Activated CD4-positive, alpha-beta T cell treated with anti-CD3 and anti-CD28 coated beads for 24 hours (primary cell): ENCODE results near the gene CHIC2.

Experiments
- DNase-seq, 2 donors: peaks; one replicate each; pipeline ENCODE4 v3.0.0-alpha.2; 2020; ENCODE audit warnings: low read depth in 2 of 2

CHIC2 gene

GRCh38 chr4:54006755-54007154 lies 57.6 kb downstream of the CHIC2 start:
- DNase-seq: no peak

DNA sequence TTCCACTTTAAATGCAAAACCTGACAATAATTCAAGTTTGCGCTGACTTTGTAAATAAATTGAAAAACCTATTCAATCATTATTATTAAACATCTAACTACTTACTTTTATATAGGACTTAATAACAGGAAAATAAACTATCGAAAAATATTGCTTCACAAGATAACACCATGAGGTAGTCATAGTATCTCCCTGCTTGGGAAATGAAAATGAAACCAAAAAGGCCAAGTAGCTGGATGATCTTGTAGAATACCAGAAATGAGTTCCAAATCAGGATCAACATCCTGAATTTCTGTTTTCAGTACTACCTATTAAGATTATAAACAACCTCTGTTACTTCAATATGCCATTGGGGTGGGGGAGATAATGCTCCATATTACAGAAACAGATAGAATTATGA lies 58.9 kb downstream of the CHIC2 start:
- DNase-seq: no peak

DNA sequence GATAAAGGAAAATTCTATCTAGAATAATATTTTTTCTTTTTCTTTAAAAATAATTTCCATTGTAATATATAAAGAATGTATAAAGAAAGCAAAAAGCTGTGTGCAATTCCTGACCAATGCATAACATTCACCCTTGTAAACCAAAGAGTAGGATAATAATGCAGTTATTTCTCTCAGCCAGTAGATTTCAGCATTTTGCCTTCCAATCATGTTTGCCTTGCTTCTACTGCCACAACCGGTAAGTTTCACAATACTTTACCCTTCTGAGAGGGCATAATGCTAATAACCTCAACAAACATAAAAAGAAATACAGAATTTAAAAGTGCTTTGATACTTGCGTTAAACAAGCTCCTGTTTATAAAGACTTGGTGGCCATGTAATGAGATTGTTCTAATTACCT lies 59.9 kb downstream of the CHIC2 start:
- DNase-seq: no peak

GRCh38 chr4:54001668-54002365 lies 62.6 kb downstream of the CHIC2 start:
- DNase-seq: no peak

DNA sequence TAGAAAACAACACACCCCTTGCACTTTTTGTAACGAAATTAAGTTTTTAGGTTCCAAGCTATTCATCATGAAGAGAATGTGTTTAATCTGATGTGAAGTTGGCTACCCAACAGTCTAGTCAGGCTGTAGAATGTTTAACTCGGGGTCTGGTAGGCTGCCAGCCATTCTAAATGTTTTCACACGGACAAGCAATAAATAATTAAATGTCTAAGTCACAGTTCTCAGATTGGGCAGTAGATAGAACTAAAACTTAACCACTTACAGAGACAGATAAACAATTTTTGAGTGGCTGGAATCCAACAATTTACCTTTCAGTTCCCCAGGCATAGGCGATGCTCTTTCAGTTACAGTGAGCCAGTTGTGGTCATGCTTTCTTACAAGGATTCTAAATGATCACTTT lies 66.5 kb downstream of the CHIC2 start:
- DNase-seq: no peak

DNA sequence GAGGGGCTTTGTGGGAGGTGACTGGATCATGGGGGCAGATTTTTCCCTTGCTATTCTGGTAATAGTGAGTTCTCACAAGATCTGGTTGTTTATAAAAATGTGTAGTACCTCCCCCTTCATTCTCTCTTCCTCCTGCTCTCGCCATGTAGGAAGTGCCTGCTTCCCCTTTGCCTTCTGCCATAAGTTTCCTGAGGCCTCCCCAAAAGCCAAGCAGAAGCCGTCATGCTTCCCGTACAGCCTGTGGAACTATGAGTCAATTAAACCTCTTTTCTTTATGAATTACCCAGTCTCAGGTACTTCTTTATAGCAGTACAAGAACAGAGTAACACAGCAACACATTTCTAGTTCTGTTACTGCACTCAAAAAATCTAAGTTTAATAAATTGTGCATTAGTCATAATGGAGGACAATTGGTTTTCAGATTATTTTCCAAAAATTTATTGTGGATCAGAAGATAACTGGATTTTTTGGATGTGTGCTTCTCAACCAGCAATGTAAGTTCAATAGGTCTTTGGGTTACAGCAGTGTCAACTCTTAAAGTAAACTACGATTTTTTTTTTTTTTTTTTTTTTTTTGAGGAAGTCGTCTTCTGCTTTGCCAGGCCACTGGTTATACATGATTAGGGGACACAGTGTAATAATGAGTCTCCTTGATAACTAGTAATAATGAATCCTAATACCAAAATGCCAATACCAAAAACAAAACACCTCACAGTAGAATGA lies 69.9 kb downstream of the CHIC2 start:
- DNase-seq: no peak

DNA sequence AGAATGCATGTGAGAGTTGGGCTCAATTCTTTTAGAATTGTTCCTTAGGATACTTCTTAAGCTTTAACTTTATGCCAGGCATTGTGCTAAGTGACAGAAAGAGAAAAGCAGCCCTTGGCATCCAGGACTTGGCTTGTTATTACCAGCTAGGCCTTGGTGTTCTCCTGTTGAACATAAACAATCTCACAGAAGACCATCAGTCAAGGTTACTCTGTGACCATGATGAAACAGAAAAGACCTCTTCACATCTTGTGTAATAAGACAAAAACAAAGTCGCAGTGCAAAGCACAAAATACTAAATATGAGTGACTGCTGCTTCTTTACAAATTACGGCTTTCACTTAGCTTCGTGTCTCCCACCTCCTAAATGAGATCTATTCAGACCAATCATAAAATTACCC lies 71.6 kb downstream of the CHIC2 start:
- DNase-seq: no peak

DNA sequence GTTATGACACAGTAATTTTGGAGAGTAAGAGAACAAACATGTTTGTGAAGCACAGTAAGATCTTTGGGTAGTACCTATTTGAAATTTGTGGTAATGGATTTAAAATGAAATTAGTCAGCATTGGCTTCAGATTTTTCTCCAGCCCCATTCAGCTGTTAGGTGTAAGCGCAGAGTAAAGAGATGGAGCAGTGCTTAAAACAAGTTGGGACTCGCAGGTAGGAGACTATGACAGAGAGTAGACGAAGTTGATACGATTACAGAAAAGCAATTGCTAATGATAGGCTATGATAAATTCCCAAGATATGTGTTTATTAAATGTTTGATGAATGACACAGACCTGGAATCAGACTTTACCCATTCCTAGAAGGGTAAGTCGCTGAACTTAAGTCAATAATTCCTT lies 72.6 kb downstream of the CHIC2 start:
- no peak for DNase-seq

GRCh38 chr4:53990641-53991040 lies 73.8 kb downstream of the CHIC2 start:
- no peak for DNase-seq

DNA sequence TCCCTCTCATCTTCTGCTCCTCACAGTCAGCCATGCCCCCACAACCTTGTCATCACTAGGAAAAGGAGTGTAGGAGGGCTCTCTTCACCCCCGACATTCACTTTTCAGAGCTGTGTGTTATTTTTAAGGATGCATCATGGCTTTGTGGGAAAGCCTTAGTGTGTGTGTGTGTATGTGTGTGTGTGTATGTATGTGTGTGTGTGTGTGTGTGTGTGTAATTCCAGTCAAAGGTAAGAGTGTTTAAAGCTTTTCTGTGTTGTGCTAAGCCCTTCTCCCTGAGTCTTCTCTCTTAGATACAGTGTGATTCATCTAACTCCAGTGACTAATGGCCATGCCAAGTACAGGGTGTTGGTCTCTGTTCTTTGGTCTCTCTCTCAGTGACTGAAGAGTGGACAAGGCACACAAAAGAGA lies 76.6 kb downstream of the CHIC2 start:
- no peak for DNase-seq

DNA sequence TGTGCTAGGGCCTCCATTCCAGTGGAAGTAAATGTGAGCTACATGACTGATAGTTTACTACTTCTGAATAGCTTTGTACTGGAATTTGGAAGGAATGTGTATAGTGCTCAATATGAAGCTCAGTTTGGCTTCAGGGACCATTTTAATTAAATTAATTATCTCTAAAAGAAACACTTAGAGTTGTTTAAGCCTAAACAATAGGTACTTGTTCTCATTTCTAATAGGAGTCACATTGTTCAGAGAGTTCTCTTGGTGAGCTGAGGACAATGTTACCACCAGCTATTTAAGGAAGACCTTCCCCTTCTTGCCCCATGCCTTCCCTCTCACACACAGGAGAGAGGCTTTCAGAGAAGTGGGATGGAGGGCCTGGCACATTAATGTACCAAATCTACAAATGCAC lies 78.3 kb downstream of the CHIC2 start:
- no peak for DNase-seq

DNA sequence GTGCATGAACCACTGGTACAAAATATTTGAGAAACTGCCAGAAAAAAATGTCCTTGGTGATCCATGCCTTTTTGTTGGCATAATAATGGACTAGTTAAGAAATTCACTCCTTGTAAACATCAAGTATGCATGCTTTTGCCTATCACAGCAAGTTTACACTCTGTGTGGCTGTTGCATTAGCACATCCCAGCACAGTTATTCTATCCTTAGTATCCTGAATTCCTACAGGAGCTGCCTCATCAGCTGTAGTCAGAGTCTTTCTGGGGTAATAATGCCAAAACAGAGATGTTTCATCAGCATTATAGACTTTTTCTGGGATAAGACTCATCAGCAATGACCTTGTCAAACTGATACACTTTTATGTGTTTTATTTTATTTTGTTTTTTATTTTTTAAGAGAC lies 82.8 kb downstream of the CHIC2 start:
- no peak for DNase-seq

DNA sequence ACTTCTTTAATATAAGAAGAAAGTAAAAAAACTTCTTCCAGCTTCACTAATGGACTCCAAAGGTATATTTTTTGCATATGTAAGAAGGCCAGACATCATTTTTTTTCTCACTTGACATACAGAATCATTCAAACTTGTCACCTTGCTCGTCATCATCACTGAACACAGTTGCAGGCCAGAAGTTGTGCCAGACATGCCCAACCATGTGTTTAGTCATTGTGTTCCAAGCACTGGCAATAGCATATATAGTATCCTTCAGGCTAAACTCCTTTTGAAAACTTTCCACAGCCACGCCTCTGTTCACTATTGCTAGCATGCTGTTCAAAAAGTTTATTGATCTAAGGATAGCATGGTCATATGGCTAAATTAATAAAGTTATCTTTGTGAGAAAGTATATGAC lies 83.3 kb downstream of the CHIC2 start:
- DNase-seq: no peak

DNA sequence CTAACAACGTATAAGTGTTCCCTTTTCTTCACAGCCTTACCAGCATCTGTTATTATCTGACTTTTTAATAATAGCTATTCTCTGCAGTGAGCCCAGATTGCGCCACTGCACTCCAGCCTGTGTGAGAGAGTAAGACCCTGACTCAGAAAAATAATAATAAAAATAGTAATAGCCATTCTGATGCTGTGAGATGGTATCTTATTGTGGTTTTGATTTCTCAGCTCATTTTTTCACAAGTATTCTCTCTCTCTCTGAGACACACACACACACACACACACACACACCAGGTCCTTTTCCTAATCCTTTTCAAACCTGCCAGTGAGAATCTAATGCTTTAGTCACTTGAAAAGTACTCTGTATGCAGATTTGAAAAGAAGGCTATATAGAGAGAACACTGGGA lies 89.8 kb downstream of the CHIC2 start:
- no peak for DNase-seq

GRCh38 chr4:53967986-53968385 lies 96.4 kb downstream of the CHIC2 start:
- no peak for DNase-seq

DNA sequence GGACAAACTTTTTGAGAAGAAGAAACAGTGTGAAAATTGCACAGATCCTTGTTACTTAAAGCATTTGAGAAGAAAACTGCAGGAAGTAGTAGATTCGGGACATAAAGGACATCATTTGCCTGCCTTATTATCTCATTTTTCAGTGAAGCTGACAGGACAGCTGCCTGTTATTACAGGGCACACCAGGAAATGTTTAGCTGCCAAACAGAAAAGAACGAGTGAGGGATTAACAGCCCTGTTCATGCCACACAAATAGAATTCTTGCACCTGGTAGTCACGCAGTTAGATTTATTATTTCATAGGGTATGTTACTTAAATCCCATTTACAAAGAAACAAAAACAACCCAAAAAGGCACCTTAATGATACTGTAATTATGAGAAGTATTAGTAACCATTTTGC lies 100.6 kb downstream of the CHIC2 start:
- DNase-seq: no peak

GRCh38 chr4:53963336-53963735 lies 101.1 kb downstream of the CHIC2 start:
- no peak for DNase-seq

GRCh38 chr4:53962516-53963225 lies 101.7 kb downstream of the CHIC2 start:
- DNase-seq: no peak

GRCh38 chr4:53961351-53961750 lies 103.1 kb downstream of the CHIC2 start:
- DNase-seq: no peak

DNA sequence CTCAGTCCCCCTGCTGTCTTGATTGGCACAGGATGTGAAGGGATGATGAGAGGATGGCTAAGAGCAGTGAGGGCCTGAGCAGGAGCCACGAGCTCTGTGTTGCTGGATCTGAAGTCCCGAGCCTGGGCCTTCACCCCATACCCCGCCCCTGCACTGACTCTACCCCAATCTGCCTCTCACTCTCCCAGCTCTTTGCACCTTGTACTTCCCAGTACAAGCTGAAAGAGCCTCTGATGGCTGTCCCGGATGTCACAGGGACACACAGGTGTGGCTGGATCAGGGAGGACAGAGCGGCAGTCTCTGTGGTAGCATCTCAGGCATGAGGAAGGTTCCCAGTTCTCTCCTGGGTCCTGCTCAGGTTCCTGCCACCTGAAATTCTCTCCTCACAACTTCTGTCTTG lies 103.6 kb downstream of the CHIC2 start:
- DNase-seq: no peak
